HEK293T (cell line): ENCODE measurements around the gene IPO13.

Source experiments
- FOXA1 ChIP-seq: fragments of 450-650 bp; IDR thresholded peaks from 2 replicates; pipeline ENCODE4 v1.6.1; 2016; ENCODE audit warnings: mild to moderate bottlenecking
- FOXK2 ChIP-seq: fragments of 450-650 bp; IDR thresholded peaks from 2 replicates; pipeline ENCODE4 v1.6.1; 2016; ENCODE audit warnings: mild to moderate bottlenecking
- FOXM1 ChIP-seq: fragments of 450-650 bp; IDR thresholded peaks from 2 replicates; pipeline ENCODE4 v1.6.1; 2017; ENCODE audit warnings: mild to moderate bottlenecking, borderline replicate concordance
- L3MBTL2 ChIP-seq: fragments of 450-650 bp; conservative IDR thresholded peaks from 2 replicates; pipeline ENCODE4 v1.6.1; 2016; ENCODE audit warnings: mild to moderate bottlenecking
- LEF1 ChIP-seq: fragments of 450-650 bp; IDR thresholded peaks from 2 replicates; pipeline ENCODE4 v1.6.1; 2017; ENCODE audit warnings: mild to moderate bottlenecking, borderline replicate concordance
- NFRKB ChIP-seq: fragments of 450-650 bp; IDR thresholded peaks from 2 replicates; pipeline ENCODE4 v1.6.1; 2016; ENCODE audit warnings: mild to moderate bottlenecking, moderate library complexity
- SP1 ChIP-seq: fragments of 450-650 bp; IDR thresholded peaks from 2 replicates; pipeline ENCODE4 v1.6.1; 2017
- TARDBP ChIP-seq: fragments of 450-650 bp; IDR thresholded peaks from 2 replicates; pipeline ENCODE4 v1.6.1; 2016
- ZNF384 ChIP-seq: fragments of 450-650 bp; IDR thresholded peaks from 2 replicates; pipeline ENCODE4 v1.6.1; 2016

DNA sequence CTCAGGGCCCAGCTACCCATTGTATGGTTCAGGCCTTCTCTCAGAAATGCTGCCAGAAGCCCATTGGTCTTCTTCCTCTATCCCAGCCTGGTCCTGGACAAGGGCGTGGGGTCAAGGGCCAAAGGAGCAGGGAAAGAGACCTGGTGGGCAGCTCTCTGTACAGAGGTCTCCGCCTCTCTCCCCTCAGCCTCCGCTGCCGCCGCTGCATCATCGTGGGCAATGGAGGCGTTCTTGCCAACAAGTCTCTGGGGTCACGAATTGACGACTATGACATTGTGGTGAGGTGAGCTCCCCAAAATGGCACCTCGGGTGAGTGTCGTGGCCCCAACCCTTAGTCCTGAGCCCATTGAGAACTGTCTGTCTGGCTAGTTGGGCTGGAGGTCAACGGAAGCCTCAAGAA, 47.8 kb upstream of the IPO13 start:
- no peak for TF ChIP-seq LEF1
- TF ChIP-seq SP1 = no peak
- TF ChIP-seq ZNF384 = no peak
- TF ChIP-seq NFRKB = no peak
- no peak for TF ChIP-seq FOXK2
- no peak for TF ChIP-seq FOXA1
- no peak for TF ChIP-seq TARDBP
- TF ChIP-seq L3MBTL2 = no peak
- no peak for TF ChIP-seq FOXM1
